Measurements from ENCODE around the gene SYT8. TPM values are rescaled to one million over a fixed set of nuclear protein-coding genes. Genes with fewer than 3 reads are reported as not detected.

SYT8 gene
- total and polyA plus RNA-seq, 2 experiments from 2014 or later, result not detected

- no peak for ATAC-seq
- H3K4me1 ChIP-seq (ENCODE audit: insufficient read depth), result no peaks in the 10 kb centered on the region; the same call in 1 of the 2 replicates
- H3F3A ChIP-seq (replicated peaks; ENCODE audit: low read depth), result no peaks in the 10 kb centered on the region
- no peaks in the 10 kb centered on the region for H3K27me3 ChIP-seq (ENCODE audit: insufficient read depth)
- no peaks in the 10 kb centered on the region for H3K79me2 ChIP-seq (replicated peaks; ENCODE audit: insufficient read depth)
- H3K9me3 Mint-ChIP-seq, result no peaks in the 10 kb centered on the region
- H3K9me2 ChIP-seq (ENCODE audit: insufficient read depth), result no peaks in the 10 kb centered on the region
- no peaks in the 10 kb centered on the region for H3K36me3 ChIP-seq (ENCODE audit: insufficient read depth)
- H3K4me1 Mint-ChIP-seq, result peaks cover 5% of the 10 kb centered on the region; the same call in 1 of the 3 replicates
- H3K4me3 Mint-ChIP-seq, result peak overlapping the region; percentile 56
- TF ChIP-seq CREB1 (CRISPR knock-in tag; IDR thresholded peaks at IDR 0.05; ENCODE audit: low read depth), result no peak
- no peak for TF ChIP-seq ZNF462 (CRISPR knock-in tag; IDR thresholded peaks at IDR 0.05)
- TF ChIP-seq NANOG (IDR thresholded peaks at IDR 0.05; ENCODE audit: borderline replicate concordance), result no peak
- TF ChIP-seq STAT1 (IDR thresholded peaks at IDR 0.05; ENCODE audit: unreplicated experiment), result no peak
- TF ChIP-seq, protein P1, sequence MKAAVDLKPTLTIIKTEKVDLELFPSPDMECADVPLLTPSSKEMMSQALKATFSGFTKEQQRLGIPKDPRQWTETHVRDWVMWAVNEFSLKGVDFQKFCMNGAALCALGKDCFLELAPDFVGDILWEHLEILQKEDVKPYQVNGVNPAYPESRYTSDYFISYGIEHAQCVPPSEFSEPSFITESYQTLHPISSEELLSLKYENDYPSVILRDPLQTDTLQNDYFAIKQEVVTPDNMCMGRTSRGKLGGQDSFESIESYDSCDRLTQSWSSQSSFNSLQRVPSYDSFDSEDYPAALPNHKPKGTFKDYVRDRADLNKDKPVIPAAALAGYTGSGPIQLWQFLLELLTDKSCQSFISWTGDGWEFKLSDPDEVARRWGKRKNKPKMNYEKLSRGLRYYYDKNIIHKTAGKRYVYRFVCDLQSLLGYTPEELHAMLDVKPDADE (IDR thresholded peaks at IDR 0.05), result no peak
- no peak for TF ChIP-seq REST (IDR thresholded peaks at IDR 0.05; ENCODE audit: unreplicated experiment)
- TF ChIP-seq ZNF331 (CRISPR knock-in tag; IDR thresholded peaks at IDR 0.05; ENCODE audit: low read depth), result no peak
- TF ChIP-seq JUNB (IDR thresholded peaks at IDR 0.05; ENCODE audit: unreplicated experiment), result no peak
- no peak for TF ChIP-seq POLR2AphosphoS5 (IDR thresholded peaks at IDR 0.05; ENCODE audit: low read depth)
- H3K27ac Mint-ChIP-seq, result no peak overlapping the region
- peaks cover 17% of the 10 kb centered on the region for H3K27me3 Mint-ChIP-seq (ENCODE audit: insufficient read depth, low read depth, poor library complexity)
- H3K27ac ChIP-seq (ENCODE audit: low read depth), result no peak overlapping the region
- no peaks in the 10 kb centered on the region for H3K36me3 Mint-ChIP-seq (ENCODE audit: low read depth)
- H3K4me3 ChIP-seq, result peak overlapping the region; percentile 59; the same call in 1 of the 2 replicates
- peak overlapping the region; percentile 88; the same call in 1 of the 2 replicates for H3K4me2 ChIP-seq
- no peaks in the 10 kb centered on the region for H4K20me1 ChIP-seq (replicated peaks; ENCODE audit: insufficient read depth)
- peak overlapping the region; percentile 96 for H2AFZ ChIP-seq
- no peak for DNase-seq (ENCODE audit: low spot score)
Measured at GRCh38 chr11:1831338-1832210, 3.2 kb upstream of the SYT8 start.

Measured in GM23338 (cell line).